Right lobe of liver (tissue), 4 donors: ENCODE data around the gene CACNA1S.

Experiments
- POLR2A ChIP-seq: fragments of 450-650 bp; IDR thresholded peaks from one replicate; pipeline ENCODE4 v1.6.1; 2017; ENCODE audit warnings: antibody characterized with exemption, mild to moderate bottlenecking
- TF ChIP-seq, protein P1 (sequence below), 4 donors: fragments of 200-600 bp in 3 of 4; fragments of 450-650 bp in 1 of 4; IDR thresholded peaks; one replicate each; pipeline versions ENCODE4 v1.5.1 to v1.8.0; 2016 to 2022; ENCODE audit warnings: antibody characterized with exemption in 4 of 4, mild to moderate bottlenecking in 2 of 4
- donor health status: DM: no; HTN: no; CAD: no.
- donor health status: DM: no; HTN: no; CAD: no.
- donor health status: DM: no; HTN: yes; CAD: no.

- TF ChIP-seq POLR2A = no peak
- TF ChIP-seq, protein P1, sequence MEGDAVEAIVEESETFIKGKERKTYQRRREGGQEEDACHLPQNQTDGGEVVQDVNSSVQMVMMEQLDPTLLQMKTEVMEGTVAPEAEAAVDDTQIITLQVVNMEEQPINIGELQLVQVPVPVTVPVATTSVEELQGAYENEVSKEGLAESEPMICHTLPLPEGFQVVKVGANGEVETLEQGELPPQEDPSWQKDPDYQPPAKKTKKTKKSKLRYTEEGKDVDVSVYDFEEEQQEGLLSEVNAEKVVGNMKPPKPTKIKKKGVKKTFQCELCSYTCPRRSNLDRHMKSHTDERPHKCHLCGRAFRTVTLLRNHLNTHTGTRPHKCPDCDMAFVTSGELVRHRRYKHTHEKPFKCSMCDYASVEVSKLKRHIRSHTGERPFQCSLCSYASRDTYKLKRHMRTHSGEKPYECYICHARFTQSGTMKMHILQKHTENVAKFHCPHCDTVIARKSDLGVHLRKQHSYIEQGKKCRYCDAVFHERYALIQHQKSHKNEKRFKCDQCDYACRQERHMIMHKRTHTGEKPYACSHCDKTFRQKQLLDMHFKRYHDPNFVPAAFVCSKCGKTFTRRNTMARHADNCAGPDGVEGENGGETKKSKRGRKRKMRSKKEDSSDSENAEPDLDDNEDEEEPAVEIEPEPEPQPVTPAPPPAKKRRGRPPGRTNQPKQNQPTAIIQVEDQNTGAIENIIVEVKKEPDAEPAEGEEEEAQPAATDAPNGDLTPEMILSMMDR (IDR thresholded peaks at IDR 0.05) = no peak
Measured at GRCh38 chr1:201072149-201072548, 40.1 kb downstream of the CACNA1S start.
